ENCODE results near the gene SLBP.

SLBP gene

DNA sequence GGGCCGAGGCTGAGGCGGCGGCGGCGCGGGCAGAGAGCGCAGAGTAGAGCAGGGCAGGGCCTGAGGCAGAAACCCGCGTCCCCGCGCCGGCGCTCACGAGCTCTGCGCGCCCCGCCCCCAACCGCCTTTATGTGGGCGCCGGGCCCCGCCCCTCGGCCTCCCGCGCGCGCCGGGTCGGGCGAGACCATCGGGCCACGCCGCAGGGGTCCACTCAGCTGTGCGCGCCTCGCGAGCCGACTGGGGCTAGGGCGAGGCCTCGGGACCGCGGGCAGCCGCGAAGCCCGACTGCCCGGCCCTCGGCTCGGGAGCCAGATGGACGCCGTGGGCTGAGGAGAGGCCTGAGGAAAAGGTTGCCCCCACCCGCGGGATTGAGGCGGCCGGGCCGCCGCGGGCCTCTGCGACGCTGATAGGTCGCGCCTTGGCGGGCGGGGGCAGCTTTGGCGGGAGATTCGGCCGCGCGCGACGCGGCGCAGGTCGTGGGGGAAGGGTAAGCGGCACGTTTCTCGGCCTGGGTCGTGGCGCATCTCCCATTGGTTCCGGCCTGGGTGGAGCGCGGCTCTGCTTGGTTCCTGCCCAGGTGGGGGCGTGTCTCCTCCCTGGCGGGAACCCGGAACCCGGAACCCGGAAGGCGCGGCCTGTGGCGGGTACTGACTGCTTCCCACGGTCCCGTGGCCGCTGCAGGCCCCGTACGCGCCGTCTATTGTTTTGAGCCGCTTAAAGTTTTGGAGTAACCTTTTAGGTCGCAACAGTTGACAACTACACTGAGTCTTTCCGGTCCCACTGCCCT, at the start of gene SLBP:
Gene SLBP, minus strand, starts transcription at position 104 of the 787 bp plus-strand sequence. CDS start 131 bp downstream, outside the sequence.
- DNase-seq (ENCODE audit: low spot score): peak; percentile 94

DNA sequence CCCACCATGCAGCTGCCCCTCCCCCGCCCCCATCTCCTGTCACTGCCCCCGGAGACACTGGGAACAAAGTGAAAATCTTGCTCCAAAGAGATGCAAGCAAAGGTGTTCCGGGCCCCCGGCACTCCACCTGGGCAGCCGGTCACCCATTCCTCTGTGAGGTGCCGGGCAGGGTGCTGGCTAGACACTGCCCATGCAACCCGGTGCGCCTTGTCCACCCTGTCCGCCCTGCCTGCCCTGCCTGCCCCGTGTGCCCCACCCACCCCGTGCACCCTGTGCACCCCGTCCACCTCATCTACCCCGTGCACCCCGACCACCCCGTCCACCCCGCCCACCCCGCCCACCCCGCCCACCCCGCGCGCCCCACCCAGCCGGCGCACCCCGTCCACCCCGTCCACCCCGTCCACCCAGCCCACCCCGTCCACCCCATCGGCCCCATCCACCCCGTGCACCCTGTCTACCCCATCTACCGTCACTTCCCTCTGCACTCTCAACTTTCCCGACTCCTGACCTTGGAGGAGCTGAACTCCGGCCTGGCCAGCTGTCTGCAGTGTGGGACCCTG, 49.1 kb upstream of the SLBP start:
- no peak for DNase-seq (ENCODE audit: low spot score)

DNA sequence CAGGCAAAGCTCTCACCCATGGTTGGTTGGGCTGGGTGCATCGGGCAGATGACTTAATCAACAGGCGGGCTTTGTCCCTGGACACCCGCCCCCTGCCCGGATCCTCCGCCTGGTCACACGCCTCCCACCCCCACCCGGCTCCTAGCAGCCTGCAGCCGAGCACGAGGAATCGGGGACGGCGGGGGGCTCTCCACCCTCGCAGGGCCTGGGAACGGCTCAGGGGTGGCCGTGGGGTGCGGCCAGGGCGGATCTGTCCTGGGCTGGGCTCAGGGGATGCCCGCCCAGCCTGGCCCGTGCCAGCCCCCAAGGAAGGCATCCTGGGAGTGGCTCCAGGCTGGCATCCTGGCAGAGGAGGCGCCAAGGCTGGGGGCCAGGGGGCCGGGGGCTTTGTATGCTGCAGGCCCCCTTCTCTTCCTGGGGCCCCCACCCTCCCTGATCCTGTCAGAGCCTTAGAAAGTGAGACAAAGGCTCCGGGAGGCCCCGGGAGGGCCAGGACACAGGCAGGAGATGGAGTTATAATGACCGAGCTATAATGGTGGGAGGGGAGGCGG, 48.5 kb upstream of the SLBP start:
- no peak for DNase-seq (ENCODE audit: low spot score)

- no peak for DNase-seq (ENCODE audit: low spot score)
These were observed 47.7 kb upstream of the SLBP start for GRCh38 chr4:1759818-1760223.

- DNase-seq (ENCODE audit: low spot score): no peak
These were observed 47.2 kb upstream of the SLBP start for GRCh38 chr4:1759170-1759817.

DNA sequence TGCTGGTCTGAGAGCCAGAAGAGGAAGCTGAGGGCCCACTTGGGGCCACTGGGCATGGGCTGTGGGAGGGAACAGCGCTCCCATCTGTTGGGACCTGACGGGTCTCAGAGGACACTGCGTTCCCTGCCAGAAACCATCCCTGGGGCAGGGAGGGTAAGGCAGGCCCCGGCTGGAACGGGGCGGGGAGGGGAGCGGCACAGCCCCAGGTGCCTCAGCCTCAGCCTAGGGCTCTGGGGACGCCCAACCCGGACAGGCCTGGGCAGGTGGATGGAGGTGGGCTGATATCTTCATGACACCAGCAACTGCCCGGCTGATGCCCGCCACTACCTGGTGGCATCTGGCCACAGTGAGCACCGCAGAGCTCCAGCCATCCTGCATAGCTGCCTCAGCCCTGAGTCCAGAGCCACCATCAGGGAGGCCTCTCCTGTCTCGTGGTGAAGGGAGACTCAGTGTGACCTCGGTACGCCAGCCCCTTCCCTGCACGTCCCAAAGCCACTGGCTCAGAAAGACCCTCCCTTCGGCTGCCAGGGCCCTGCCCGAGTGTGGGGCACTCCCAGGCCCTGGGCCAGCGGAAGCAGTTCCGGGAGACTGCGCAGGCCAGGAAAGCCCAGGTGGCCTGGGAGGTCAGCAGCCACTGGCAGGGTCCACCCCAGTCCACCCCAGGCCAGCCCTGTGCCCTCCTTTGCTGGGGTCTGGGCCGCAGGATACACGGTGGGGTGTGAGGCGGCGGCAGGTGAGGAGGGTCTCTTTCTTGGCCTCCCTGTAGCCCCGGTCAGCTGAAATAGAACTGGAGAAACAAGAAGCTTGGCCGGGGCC, 46.4 kb upstream of the SLBP start:
- DNase-seq (ENCODE audit: low spot score): no peak

GRCh38 chr4:1757836-1758235, 45.7 kb upstream of the SLBP start:
- DNase-seq (ENCODE audit: low spot score): no peak

DNA sequence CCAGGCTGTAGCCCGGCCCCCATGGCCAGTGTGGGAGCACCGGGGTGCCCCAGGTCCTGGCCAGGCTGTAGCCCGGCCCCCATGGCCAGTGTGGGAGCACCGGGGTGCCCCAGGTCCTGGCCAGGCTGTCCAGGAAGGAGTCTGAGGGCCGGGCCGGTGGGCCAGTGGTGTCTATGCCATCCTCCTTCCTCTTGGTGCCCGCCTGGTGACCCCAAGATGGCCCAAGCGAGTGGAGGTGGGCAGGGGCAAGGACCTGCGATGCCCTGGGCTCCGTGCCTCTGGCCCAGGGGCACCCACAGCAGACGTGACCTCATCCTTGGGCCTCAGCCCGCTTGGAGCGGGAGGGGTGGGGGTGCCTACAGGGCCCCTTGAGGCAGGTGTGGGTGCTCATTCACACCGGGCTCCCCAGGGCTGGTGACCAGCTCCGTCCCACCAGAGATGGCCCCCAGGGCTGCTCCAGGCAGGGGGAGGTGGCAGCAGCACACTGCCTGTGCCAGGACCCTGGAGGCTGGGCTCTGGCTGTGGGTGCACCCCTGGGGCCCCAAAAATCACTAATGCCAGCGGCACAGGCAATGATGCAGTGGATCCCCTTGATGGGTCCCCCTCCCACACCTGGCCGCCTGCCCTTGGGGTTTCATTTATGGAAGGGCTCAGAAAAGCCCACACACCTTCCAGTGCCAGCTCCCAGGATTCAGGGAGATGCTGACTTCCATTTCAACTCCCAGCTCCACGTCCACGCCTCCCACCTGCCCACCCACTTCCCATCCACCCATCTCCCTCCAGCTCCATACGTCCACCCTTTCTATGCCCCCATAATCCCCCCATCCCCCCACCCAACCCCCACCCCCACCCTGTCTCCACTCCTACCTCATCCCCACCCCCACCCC, 45.0 kb upstream of the SLBP start:
- DNase-seq (ENCODE audit: low spot score): no peak

- DNase-seq (ENCODE audit: low spot score): no peak
These were observed 44.0 kb upstream of the SLBP start for GRCh38 chr4:1756079-1756478.

- no peak for DNase-seq (ENCODE audit: low spot score)
These were observed 43.2 kb upstream of the SLBP start for GRCh38 chr4:1755297-1755696.

GRCh38 chr4:1754336-1754735, 42.2 kb upstream of the SLBP start:
- no peak for DNase-seq (ENCODE audit: low spot score)

DNA sequence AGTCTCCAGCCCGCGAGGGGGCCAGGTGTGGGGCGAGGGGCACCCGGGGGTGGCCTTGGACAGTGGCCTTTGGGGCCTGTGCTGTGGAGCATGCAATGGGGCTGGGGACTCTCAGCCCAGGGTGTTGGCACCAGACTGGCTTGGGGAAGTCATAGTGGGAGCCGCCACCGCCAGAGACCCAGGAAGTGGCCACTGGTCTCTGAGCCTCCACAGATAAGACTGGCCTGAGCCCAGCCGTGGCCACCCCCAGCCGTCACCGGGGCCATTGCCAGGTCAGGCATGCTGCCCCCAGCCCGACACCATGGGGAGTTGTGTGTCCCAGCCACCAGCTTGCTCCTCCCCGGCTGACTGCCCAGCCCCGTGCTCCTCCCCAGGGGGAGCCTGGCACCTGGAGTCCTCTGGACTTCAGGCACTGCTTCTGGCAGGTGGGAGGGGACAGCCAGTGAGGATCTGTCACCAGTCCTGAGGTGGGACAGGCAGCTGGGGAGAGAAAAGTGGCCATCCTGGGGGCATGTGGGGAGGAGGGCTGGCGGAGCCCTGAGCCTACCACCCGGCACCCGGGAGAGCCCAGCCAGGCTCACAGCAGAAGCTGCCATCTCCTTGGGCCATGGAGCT, 41.7 kb upstream of the SLBP start:
- DNase-seq (ENCODE audit: low spot score): no peak

DNA sequence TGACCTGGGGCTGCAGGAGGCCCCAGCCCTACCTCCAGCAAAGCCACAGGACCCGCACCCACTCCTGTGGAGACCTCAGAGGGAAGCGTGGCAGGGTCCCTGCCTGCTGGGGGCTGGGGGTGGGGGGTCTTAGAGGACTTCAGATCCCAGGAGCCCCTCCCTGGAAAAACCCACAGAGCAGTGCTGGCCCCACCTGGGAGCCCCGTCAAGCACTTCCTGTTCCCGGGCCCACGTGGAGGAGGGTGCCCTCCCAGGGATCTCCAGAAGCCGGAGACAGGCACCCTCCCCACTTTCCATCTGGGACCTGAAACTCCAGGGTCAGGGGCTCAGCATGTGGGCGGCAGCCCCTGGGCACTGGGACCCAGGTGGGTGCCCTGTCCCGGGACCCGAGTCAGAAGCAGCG, 41.2 kb upstream of the SLBP start:
- no peak for DNase-seq (ENCODE audit: low spot score)

- DNase-seq (ENCODE audit: low spot score): no peak
These were observed 40.3 kb upstream of the SLBP start for GRCh38 chr4:1752284-1753041.

- DNase-seq (ENCODE audit: low spot score): no peak
These were observed 39.8 kb upstream of the SLBP start for GRCh38 chr4:1751919-1752283.

DNA sequence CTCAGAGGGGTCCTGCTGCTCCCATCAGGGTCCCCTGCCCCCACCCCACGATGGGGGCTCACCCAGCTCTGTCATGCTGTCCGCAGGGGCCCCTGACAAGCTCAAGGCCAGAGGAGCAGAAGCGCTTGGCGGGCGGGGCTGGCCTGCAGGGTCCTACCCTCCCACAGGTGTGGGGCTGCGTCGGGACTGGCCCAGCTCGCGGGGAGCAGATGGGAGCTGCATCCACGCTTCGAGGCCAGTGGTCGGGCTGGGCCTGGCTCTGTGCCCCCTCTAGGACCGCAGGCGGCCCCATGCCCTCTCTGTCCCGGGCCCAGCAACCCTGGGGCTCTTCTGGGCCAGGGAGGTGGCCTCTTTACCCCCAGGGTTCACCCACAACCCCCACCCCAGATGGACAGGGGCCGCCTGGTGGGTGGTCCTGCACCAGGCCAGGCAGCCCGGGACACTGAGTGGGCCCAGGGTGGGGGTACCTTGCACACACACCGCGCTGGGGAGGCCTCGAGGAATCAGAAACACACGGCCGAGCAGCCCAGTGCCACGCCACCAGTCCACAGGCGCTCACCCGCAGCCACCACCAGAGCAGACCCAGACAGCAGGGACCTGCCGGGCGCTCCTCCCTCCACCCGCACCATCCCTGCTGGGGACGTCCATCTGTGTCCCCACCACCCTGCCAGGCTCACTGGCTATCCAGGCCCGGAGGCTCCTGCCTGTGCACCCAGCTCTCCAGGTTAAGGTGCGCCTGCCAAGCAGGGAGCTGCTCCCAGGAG, 39.2 kb upstream of the SLBP start:
- no peak for DNase-seq (ENCODE audit: low spot score)

DNA sequence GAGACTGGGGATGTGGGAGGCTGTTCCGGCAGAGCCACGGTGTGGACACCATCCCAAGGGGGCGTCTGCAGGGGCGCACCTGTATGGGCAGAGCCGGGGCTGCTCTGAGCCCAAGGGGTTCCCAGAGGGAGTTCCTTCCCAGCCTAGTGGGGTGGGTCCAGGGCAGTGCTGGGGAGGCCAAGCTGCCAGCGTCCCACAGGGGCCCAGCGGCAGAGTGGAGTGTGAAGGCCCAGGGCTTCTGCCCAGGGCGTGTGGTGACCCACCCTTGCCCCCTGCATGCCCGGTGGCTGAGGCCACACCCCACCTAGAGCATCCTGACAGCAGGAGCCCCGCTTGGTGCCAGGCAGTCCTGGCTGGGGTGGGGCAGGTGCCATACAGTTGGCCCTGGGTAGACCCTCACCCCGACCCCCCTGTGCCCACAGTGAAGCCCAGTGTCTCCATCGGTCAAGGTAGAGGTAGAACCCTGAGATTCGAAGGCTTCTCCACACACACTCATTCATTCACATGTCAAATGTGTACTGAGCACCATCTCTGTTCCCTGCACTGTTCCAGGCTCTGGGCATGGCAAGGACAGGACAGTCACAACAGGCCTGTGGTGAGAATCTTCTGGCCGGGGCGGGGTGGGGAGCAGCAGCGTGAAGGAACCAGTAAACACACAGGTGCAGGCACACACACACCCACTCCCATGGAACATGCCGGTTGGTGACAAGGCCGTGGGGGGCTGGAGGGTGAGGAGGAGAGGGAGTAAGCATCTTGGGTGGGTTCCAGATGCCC, 38.4 kb upstream of the SLBP start:
- DNase-seq (ENCODE audit: low spot score): no peak

- DNase-seq (ENCODE audit: low spot score): no peak
These were observed 37.7 kb upstream of the SLBP start for GRCh38 chr4:1749826-1750225.

- DNase-seq (ENCODE audit: low spot score): peak; percentile 59
These were observed 37.3 kb upstream of the SLBP start for GRCh38 chr4:1749370-1749769.
